Liver (tissue), 9 donors: ENCODE results near the gene PSMG1. TPM values are rescaled to one million over a fixed set of nuclear protein-coding genes. Genes with fewer than 3 reads are reported as not detected.

Experiments used
- DNase-seq: peaks from one replicate; pipeline ENCODE4 v3.0.0-alpha.2; 2017; ENCODE audit warnings: low spot score
- H3K27ac ChIP-seq, 2 donors: one replicate each; pipeline ENCODE4 v1.7.0; 2013; ENCODE audit warnings: inconsistent platforms in 2 of 2, low read length in 2 of 2, control low read depth in 1 of 2, low read depth in 1 of 2, mild to moderate bottlenecking in 1 of 2
- H3K27me3 ChIP-seq, 4 donors: one replicate each; pipeline versions ENCODE4 v1.6.1 to v1.7.0; 2013; ENCODE audit warnings: low read length in 3 of 4, inconsistent platforms in 1 of 4, mild to moderate bottlenecking in 1 of 4, moderate library complexity in 1 of 4; ENCODE audit not compliant: control insufficient read depth in 4 of 4, insufficient read depth in 4 of 4
- H3K36me3 ChIP-seq, 4 donors: one replicate each; pipeline versions ENCODE4 v1.6.1 to v1.7.0; 2013; ENCODE audit warnings: low read length in 3 of 4, mild to moderate bottlenecking in 3 of 4, low read depth in 1 of 4, moderate library complexity in 1 of 4; ENCODE audit not compliant: control insufficient read depth in 4 of 4, insufficient read depth in 3 of 4
- H3K4me1 ChIP-seq, 4 donors: one replicate each; pipeline versions ENCODE4 v1.6.1 to v1.7.0; 2013; ENCODE audit warnings: low read length in 3 of 4, mild to moderate bottlenecking in 3 of 4, moderate library complexity in 1 of 4; ENCODE audit not compliant: control insufficient read depth in 4 of 4, insufficient read depth in 4 of 4
- H3K4me3 ChIP-seq, 3 donors: one replicate each; pipeline versions ENCODE4 v1.6.1 to v1.7.0; 2013; ENCODE audit warnings: low read length in 3 of 3, control low read depth in 1 of 3, low read depth in 1 of 3, mild to moderate bottlenecking in 1 of 3
- H3K9ac ChIP-seq, 2 donors: one replicate each; pipeline ENCODE4 v1.7.0; 2013; ENCODE audit warnings: low read length in 2 of 2, mild to moderate bottlenecking in 2 of 2, moderate library complexity in 2 of 2, control low read depth in 1 of 2, low read depth in 1 of 2
- H3K9me3 ChIP-seq, 4 donors: one replicate each; pipeline versions ENCODE4 v1.6.1 to v1.7.0; 2013; ENCODE audit warnings: low read length in 3 of 4; ENCODE audit not compliant: control insufficient read depth in 4 of 4
- CTCF ChIP-seq: fragments of 150-350 bp; IDR thresholded peaks from 2 replicates; pipeline ENCODE4 v1.5.1; 2017; ENCODE audit warnings: improper control_type of control experiment, low read depth, low read length; ENCODE audit not compliant: missing input control
- EGR1 ChIP-seq, 2 donors: IDR thresholded peaks; 2 replicates each; pipeline ENCODE4 v1.6.1; 2016 to 2018; ENCODE audit warnings: antibody characterized with exemption in 2 of 2, low read depth in 2 of 2
- FOXA1 ChIP-seq: IDR thresholded peaks from 2 replicates; pipeline ENCODE4 v1.6.1; 2016; ENCODE audit warnings: antibody characterized with exemption
- FOXA2 ChIP-seq: IDR thresholded peaks from 2 replicates; pipeline ENCODE4 v1.6.1; 2016; ENCODE audit warnings: antibody characterized with exemption
- GABPA ChIP-seq, 2 donors: IDR thresholded peaks in 1 of 2; conservative IDR thresholded peaks in 1 of 2; 2 replicates each; pipeline ENCODE4 v1.6.1; 2016; ENCODE audit warnings: antibody characterized with exemption in 2 of 2, mild to moderate bottlenecking in 1 of 2, moderate library complexity in 1 of 2
- HNF4A ChIP-seq, 2 donors: conservative IDR thresholded peaks; 2 replicates each; pipeline ENCODE4 v1.6.1; 2016; ENCODE audit warnings: antibody characterized with exemption in 2 of 2, mild to moderate bottlenecking in 2 of 2
- HNF4G ChIP-seq: IDR thresholded peaks from 2 replicates; pipeline ENCODE4 v1.6.1; 2016; ENCODE audit warnings: antibody characterized with exemption
- JUND ChIP-seq, 2 donors: IDR thresholded peaks; 2 replicates each; pipeline ENCODE4 v1.6.1; 2016; ENCODE audit warnings: antibody characterized with exemption in 2 of 2
- RAD21 ChIP-seq, 2 donors: IDR thresholded peaks; 2 replicates each; pipeline ENCODE4 v1.6.1; 2016; ENCODE audit warnings: antibody characterized with exemption in 2 of 2, mild to moderate bottlenecking in 2 of 2
- REST ChIP-seq: IDR thresholded peaks from 2 replicates; pipeline ENCODE4 v1.6.1; 2016; ENCODE audit warnings: antibody characterized with exemption, mild to moderate bottlenecking
- RXRA ChIP-seq, 2 donors: IDR thresholded peaks; 2 replicates each; pipeline ENCODE4 v1.6.1; 2017 to 2018; ENCODE audit warnings: antibody characterized with exemption in 2 of 2, mild to moderate bottlenecking in 1 of 2
- SP1 ChIP-seq: IDR thresholded peaks from 2 replicates; pipeline ENCODE4 v1.6.1; 2018; ENCODE audit warnings: antibody characterized with exemption, mild to moderate bottlenecking
- TAF1 ChIP-seq: conservative IDR thresholded peaks from 2 replicates; pipeline ENCODE4 v1.6.1; 2016; ENCODE audit warnings: antibody characterized with exemption, mild to moderate bottlenecking
- YY1 ChIP-seq: IDR thresholded peaks from 2 replicates; pipeline ENCODE4 v1.6.1; 2016; ENCODE audit warnings: antibody characterized with exemption, mild to moderate bottlenecking
- WGBS: extraction: QIAGEN DNeasy Blood & Tissue Kit; methylation state at CpG from one replicate; pipeline ENCODE4 v1.1.7; 2013; 5-methylcytosine and 5-hydroxymethylcytosine counted together
- polyA plus RNA-seq, 2 donors: library from polyadenylated mRNA; stranded (reverse) in 1 of 2; unstranded in 1 of 2; fragments of 200-250 nt in 1 of 2; fragments of >200 nt in 1 of 2; fragmentation: Nextera tagmentation in 1 of 2; extraction: Ambion mirVana in 1 of 2; gene quantifications; one replicate each; pipeline versions ENCODE4 v1.2.1 to v1.2.3, GENCODE V29; 2013 to 2015
- total RNA-seq, 2 donors: library from RNA; depleted of rRNA; stranded (reverse); fragments of >200 nt; gene quantifications; one replicate each; pipeline ENCODE4 v1.2.3, GENCODE V29; 2014
- TF ChIP-seq, protein P1 (sequence below): IDR thresholded peaks from 2 replicates; pipeline ENCODE4 v1.6.1; 2016; ENCODE audit warnings: antibody characterized with exemption
- donor health status: healthy.
- donor health status: healthy.
- donor health status: healthy.
- donor health status: healthy.
- donor health status: healthy.

Gene PSMG1
- total and polyA plus RNA-seq, 4 donors = 23.9 to 32.3 (median 30.7) TPM

DNA sequence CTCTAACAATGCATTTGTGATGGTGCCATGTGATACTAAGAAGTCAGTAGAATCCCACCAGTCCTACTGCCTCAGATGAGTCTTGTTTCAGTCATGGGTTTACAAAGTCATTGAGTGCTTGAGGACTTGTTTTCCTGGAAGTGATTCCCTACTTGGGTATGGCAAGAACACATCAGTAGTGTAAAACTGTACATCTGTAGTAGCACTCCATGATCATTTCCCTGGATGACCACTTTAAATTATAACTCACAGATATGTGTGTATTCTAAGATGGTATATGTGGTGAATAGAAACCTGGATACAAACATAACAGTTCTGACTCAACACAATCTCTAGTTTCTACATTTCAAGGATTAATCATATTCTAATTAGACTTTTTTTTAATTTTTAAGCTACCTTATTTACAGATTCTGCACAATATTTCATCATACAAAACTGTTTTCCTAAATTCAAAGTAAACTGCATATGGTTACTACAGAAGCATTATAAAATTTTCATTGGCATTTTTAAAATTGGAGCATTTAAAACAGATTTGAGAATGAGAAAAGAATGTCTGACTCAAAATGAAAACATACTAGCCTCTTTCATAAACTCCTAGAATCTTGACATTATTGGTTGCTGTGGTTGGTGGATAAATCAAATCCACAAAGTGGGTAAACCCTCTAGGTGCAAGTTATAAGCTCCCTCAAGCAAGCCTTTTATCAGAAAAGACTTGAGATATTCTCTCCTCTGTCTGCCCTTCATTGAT is 6.8 kb upstream of the PSMG1 start:
- peaks cover 0 to under 1% (median 0%) of the 10 kb centered on the region in 4 donors for H3K4me1 ChIP-seq
- H3K36me3 ChIP-seq = peaks cover 0 to 14% (median 4%) of the 10 kb centered on the region in 4 donors
- no peak overlapping the region for H3K4me3 ChIP-seq
- no peak for TF ChIP-seq CTCF
- TF ChIP-seq HNF4A (conservative IDR thresholded peaks at IDR 0.05) = no peak
- no peak for DNase-seq
- H3K9ac ChIP-seq = no peak overlapping the region
- no peak overlapping the region for H3K27ac ChIP-seq
- H3K9me3 ChIP-seq = no peaks in the 10 kb centered on the region
- no peaks in the 10 kb centered on the region for H3K27me3 ChIP-seq

- peaks cover 0 to 9% (median 6%) of the 10 kb centered on the region in 4 donors for H3K4me1 ChIP-seq
- no peak overlapping the region for H3K9ac ChIP-seq
- no peaks in the 10 kb centered on the region for H3K27me3 ChIP-seq
- H3K36me3 ChIP-seq = peaks cover 0 to 5% (median 0%) of the 10 kb centered on the region in 4 donors
- no peaks in the 10 kb centered on the region for H3K9me3 ChIP-seq
- no peak for DNase-seq
- no peak overlapping the region for H3K27ac ChIP-seq
- 92% methylated on average over 2 of the region's 2 CpGs for WGBS
- H3K4me3 ChIP-seq = no peak overlapping the region
- TF ChIP-seq, protein P1, sequence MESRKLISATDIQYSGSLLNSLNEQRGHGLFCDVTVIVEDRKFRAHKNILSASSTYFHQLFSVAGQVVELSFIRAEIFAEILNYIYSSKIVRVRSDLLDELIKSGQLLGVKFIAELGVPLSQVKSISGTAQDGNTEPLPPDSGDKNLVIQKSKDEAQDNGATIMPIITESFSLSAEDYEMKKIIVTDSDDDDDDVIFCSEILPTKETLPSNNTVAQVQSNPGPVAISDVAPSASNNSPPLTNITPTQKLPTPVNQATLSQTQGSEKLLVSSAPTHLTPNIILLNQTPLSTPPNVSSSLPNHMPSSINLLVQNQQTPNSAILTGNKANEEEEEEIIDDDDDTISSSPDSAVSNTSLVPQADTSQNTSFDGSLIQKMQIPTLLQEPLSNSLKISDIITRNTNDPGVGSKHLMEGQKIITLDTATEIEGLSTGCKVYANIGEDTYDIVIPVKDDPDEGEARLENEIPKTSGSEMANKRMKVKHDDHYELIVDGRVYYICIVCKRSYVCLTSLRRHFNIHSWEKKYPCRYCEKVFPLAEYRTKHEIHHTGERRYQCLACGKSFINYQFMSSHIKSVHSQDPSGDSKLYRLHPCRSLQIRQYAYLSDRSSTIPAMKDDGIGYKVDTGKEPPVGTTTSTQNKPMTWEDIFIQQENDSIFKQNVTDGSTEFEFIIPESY = no peak
- TF ChIP-seq FOXA1 (no peak), EGR1 (IDR thresholded peaks at IDR 0.05; ENCODE audit: low read depth in 2 of 2) (no peak), YY1 (no peak), RAD21 (IDR thresholded peaks at IDR 0.05) (no peak), HNF4G (no peak), GABPA (IDR thresholded peaks at IDR 0.05 in 1 of 2, conservative IDR thresholded peaks at IDR 0.05 in 1 of 2) (no peak), TAF1 (no peak), HNF4A (conservative IDR thresholded peaks at IDR 0.05) (no peak), SP1 (no peak)
Observed at GRCh38 chr21:39188521-39189139, 5.4 kb upstream of the PSMG1 start.

- no peak for DNase-seq
- WGBS = 87% methylated on average over 5 of the region's 5 CpGs
- H3K36me3 ChIP-seq = peaks cover 0 to 5% (median 0%) of the 10 kb centered on the region in 4 donors
Observed at GRCh38 chr21:39187141-39187540, 3.9 kb upstream of the PSMG1 start.

More at GRCh38 chr21:39187141-39187540, 3.9 kb upstream of the PSMG1 start:
- Histone ChIP-seq H3K4me1 (peaks cover 0 to 16% (median 12%) of the 10 kb centered on the region in 4 donors), H3K9ac (no peak overlapping the region), H3K27me3 (no peaks in the 10 kb centered on the region), H3K4me3 (no peak overlapping the region), H3K27ac (no peak overlapping the region), H3K9me3 (no peaks in the 10 kb centered on the region)
- TF ChIP-seq FOXA2 (no peak), JUND (IDR thresholded peaks at IDR 0.05) (no peak), REST (no peak), SP1 (no peak), RXRA (IDR thresholded peaks at IDR 0.05) (no peak), GABPA (IDR thresholded peaks at IDR 0.05 in 1 of 2, conservative IDR thresholded peaks at IDR 0.05 in 1 of 2) (no peak)
